T47D (cell line): ENCODE data around the gene PDZD8.

Experiments
- DNase-seq, 2 experiments: peaks; one replicate each; pipeline versions ENCODE4 v3.0.0 to v3.0.0-alpha.2; 2011 to 2012; ENCODE audit warnings: low read depth in 1 of 2, low spot score in 1 of 2
- JUND ChIP-seq: IDR thresholded peaks from 2 replicates; pipeline ENCODE4 v1.6.1; 2012; ENCODE audit warnings: low read depth
- in situ Hi-C: cut with HindIII; loops from 2 replicates; pipeline ENCODE4 v1.10.0; 2016; ENCODE audit warnings: low sequenced_read_pairs, low pct_unique_long_range_greater_than_20kb

The PDZD8 gene

DNA sequence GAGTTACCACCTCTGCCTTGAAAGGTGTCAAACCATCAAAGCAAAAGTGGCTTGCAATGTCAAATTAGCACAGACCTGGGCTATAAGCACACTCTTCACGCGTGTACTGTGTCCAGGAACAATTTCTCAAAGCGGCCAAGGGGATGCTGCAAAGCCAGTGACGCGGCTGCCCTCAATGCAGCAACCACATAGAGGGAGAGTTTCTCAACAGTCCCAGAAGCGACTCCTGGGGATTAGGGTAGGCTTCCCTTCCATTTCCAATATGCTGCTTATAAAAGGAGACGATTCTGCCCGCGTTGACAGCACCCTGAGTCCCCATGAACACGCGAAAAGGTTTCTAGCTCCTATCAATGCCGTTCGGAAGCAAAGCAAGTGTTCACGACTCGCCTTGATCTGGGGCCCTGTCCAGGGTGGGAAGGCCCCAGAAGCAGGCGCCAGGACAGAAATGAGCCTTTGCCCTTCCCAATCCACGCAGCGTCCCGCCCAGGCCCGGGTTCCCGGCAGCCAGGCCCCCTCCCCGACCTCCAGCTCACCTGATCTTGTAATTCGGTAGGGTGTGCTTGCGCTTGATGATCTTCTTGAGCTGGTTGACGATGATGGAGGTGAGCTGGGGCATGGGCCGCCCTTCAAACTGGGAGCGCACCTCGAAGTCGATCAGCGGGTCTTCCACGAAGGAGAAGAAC lies 1.3 kb downstream of the PDZD8 start:
- DNase-seq = peak in 1 of 2 experiments; percentile 6
- no peak for TF ChIP-seq JUND
- in situ Hi-C loops = no loop called here

DNA sequence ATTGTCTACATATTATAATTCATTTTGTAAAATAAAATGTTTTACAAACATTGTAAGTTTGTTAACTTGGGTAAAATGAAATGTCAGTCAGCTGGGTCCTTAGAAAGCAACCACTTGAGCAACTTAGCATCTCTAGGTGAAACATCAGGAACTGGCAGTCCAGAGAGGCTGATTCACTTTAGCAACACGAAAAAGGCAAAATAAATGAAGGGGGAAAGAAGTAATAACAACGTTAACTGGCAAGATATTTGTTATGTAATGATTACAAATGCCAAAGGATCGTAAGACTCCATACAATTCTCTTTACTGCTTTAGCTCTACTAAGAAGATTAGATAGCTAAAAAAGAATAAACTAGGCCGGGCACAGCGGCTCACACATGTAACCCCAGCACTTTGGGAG lies 5.0 kb downstream of the PDZD8 start:
- DNase-seq = no peak
- in situ Hi-C loops = no loop called here
- TF ChIP-seq JUND = no peak

DNA sequence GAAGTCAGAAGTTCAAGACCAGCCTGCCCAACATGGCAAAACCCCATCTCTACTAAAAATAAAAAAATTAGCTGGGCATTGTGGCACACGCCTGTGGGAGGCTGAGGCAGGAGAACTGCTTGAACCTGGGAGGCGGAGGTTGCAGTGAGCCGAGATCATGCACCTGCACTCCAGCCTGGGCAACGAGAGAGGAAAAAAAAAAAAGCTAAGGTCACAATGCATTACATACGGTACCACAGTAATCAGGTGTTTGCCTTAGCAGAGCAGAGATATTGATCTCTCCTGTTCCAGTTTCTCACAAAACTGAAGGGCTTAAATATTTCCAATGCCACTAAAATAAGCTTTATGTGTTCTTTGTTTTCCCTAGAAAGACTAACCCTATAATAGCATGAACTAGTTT lies 7.5 kb downstream of the PDZD8 start:
- no peak for DNase-seq
- TF ChIP-seq JUND = no peak
- in situ Hi-C loops = no loop called here

DNA sequence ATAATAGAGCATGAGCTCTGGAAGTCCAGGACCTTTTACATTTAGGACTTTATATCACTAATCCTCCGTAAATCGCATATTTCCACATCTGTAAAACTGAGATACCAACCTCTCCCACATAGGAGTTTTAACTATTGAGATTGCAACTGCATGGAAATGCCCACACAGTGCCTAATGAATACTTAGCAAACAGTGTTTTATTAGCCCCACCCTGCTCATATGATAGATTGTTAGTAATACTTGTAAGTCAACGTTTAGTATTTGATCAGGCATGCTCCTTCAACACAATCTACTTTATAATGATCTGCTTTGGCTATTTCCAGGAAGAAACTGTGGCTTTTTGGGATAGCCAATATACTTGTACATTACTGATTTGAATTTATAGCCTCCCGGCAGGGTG lies 8.5 kb downstream of the PDZD8 start:
- in situ Hi-C loops = no loop called here

DNA sequence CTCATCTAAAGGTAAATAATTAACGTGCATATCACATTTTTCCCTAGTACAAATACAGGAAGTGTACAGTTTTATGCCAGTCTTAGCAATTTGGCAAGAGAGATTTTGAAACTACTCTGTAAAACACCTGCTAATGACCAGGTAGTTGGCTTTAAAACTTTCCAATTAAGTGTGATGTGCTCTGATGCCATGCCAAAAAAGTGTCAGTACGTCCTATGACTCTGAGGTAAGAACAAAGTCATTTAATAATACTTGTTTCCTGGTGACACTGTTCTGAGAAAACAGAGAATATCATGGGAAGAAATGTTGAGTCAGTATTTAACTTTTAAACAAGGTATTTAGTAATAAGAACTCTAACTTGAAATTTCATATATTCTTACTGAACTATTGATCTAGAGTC lies 9.6 kb downstream of the PDZD8 start:
- no peak for DNase-seq

More for the DNA sequence above, 8.5 kb downstream of the PDZD8 start:
- DNase-seq = no peak
- no peak for TF ChIP-seq JUND

DNA sequence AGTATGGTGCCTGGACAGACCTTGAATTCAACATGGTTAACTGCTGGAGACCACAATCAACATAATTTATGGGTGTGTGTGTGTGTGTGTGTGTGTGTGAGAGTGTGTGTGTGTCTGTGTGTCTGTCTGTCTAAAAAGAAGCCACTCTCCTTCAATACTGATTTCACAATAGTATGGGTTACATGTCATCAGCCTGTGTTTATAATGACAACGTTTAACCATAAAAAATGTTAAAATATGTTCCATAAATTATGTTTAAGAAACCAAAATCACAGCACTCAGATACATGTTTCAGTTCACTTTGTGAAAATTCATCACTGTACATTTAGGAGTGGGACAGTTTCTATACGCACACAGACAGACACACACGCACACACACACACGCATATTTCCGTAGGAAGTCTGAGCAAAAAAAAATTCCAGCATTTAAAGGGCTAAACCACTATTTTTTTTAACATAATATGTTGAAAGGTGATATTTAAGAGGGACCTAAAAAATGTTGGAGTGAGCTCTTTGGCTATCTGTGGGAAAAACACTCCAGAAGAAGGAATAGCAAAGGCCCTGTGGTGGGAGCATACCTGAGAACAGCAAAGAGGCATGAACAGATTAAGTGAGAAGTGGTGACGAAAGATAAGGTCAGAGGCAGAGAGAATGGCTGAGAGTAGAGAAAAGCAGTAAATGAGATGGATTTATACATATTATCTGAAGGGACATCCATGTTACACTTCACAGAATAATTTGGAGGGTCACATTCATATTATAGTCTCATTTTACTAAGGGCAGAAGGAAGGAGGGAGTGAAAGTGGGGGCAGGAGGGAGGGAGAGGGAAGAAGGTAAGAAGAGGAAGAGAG lies 10.9 kb downstream of the PDZD8 start:
- DNase-seq = no peak
- in situ Hi-C loops = no loop called here

More for the DNA sequence above, 9.6 kb downstream of the PDZD8 start:
- no peak for TF ChIP-seq JUND
- in situ Hi-C loops = no loop called here

DNA sequence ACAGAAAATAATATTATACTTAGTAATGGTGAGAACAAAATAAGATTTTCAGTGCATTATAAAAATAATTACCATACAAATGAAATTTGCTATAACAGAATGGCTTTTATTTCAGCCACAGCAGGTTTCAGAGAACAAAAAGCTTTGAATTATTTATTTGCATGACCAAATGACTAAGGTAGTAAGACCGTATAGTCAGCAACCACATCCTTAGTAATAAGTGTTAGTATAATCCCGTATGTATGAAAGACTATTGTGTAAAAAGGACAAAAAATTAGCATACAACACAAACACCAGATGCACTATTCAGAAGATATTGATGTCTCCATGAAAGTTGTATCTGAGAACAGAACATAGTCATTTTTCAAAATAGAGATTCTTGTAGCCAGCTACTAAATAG lies 12.2 kb downstream of the PDZD8 start:
- DNase-seq = no peak
- in situ Hi-C loops = no loop called here
- no peak for TF ChIP-seq JUND

More for the DNA sequence above, 10.9 kb downstream of the PDZD8 start:
- no peak for TF ChIP-seq JUND

DNA sequence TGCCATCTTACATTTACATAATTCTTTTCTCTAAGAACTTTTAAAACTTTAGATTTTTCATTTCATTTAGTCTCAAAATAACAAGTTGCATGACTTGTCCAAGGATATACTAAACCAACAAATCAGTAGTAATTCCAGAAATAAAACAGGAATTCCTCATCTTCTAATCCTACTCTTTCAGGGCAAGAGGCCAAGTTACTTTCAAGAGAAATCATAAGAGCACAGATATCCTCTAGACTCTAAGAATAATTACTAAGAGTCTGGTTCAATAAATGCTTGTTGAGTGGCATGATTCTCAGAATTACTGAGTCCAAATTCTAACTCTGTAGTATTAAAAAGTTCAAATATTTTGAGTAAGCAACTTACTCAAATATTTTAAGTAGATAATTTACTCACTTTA lies 12.9 kb downstream of the PDZD8 start:
- DNase-seq = no peak
- in situ Hi-C loops = no loop called here
- no peak for TF ChIP-seq JUND

DNA sequence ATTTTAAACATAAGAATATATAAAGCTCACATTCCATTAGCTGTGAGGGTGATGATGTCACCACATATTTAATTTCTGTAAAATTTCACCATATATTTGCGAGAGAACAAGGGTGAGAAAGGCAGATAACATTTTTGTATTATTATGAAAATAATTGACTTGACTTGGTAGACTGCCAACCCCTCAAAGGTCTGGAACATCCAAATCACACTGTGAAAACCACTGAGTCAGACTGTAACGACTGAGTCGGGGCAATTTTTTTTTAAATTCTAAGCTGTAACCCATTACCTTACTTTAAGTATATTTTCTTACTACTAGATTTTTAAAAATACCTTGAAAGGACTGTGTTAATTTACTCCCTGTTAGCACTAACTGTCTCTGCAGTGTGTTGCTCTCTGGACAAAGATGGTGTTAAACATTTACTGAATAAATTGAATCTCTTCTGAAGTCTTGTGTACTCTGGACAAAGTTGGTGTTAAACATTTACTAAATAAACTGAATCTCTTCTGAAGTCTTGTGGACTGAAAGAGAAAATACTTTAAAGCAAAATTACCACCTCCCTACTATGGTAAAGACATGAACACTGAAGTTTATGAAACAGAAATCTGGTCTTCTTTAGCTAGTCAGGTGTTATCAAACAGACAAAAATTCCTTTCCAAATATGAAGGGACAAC lies 14.1 kb downstream of the PDZD8 start:
- no peak for TF ChIP-seq JUND
- no peak for DNase-seq
- in situ Hi-C loops = no loop called here

DNA sequence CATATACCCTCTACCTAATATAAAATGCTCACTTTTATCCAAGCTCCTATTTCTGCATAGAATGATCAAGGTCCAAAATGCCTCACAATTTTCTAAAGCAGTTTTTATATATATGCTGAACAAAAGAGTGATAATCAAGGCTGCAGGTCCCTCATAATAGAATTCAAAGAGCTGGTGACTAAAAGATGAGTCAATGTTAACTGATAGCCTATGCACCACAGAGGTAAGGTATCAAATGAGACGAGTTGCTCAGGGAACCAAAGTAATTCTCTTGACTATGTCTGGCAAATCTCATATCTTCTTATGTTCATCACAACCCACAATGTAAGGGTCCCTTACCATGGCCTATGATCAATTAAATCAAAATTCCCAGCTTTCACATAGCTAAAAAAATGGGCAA lies 15.2 kb downstream of the PDZD8 start:
- no peak for TF ChIP-seq JUND
- DNase-seq = no peak
- in situ Hi-C loops = no loop called here

DNA sequence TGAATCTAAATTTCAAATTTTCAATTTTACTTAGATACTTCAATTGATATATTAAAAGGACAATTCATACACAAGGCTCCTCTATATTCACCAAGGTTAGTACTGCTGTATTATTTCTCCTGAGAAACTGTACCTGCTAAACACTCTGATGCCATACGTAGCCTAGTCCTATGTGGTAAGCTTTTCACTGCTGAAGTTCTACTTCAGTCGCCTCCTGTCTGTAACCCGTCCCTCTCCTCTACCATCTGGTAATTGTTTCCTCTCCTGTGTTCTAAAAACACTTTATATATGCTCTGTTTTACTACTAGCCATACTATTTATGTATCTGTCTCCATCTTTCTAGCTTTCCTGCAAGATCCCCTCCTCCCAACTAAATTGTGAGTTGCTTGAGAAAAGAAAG lies 20.2 kb downstream of the PDZD8 start:
- in situ Hi-C loops = no loop called here
- TF ChIP-seq JUND = no peak
- no peak for DNase-seq

DNA sequence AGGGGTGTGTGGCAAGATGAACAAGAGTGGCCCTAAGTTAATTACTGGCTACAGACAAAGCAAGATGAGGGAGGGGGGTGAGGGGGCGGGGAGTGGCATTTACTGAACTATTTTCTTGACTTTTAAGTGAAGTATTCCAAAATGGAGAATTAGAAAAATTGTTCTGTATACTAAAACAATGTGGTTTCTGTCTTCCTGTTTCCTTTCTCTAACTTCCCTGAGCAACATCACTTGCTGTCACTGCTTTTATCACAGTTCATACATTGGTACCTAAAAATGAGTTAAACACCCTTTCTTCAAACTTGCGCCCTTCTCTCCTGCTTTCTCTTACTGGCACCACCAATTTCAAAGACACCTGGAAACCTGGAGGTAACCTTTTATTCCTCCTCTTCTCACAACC lies 21.6 kb downstream of the PDZD8 start:
- in situ Hi-C loops = no loop called here
- TF ChIP-seq JUND = no peak
- DNase-seq = no peak

DNA sequence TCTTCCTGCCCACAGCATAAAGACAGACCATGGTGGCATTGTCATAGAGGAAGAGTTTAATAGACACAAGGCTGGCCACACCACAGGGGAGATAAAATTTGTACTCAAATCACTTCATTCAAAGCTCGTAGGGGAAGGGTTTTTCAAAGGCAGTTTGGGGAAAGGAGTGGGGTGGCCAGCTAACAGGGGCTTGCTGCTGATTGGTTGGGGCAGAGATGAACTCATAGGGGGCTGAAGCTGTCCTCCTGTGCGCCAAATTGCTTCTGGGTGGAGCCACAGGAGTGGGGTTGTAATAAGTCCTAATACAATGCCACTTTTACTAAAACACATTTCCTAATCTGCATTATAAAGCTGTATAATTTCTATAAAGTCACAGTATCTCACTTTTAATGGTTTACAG lies 22.5 kb downstream of the PDZD8 start:
- TF ChIP-seq JUND = no peak
- in situ Hi-C loops = no loop called here
- no peak for DNase-seq
